HG03045 (cell line): ENCODE data around the gene RC3H1.
"Not testable (repeated sequence)": the region's sequence is repeated elsewhere in the genome, so short reads cannot be mapped to it uniquely, and the experiment has no call there.

Experiments
- ATAC-seq: cut with Tn5 transposase; IDR thresholded peaks from one replicate; pipeline ENCODE4 v1.9.1; 2021; ENCODE audit warnings: mild to moderate bottlenecking, moderate library complexity; ENCODE audit not compliant: unreplicated experiment

Gene RC3H1, protein sequence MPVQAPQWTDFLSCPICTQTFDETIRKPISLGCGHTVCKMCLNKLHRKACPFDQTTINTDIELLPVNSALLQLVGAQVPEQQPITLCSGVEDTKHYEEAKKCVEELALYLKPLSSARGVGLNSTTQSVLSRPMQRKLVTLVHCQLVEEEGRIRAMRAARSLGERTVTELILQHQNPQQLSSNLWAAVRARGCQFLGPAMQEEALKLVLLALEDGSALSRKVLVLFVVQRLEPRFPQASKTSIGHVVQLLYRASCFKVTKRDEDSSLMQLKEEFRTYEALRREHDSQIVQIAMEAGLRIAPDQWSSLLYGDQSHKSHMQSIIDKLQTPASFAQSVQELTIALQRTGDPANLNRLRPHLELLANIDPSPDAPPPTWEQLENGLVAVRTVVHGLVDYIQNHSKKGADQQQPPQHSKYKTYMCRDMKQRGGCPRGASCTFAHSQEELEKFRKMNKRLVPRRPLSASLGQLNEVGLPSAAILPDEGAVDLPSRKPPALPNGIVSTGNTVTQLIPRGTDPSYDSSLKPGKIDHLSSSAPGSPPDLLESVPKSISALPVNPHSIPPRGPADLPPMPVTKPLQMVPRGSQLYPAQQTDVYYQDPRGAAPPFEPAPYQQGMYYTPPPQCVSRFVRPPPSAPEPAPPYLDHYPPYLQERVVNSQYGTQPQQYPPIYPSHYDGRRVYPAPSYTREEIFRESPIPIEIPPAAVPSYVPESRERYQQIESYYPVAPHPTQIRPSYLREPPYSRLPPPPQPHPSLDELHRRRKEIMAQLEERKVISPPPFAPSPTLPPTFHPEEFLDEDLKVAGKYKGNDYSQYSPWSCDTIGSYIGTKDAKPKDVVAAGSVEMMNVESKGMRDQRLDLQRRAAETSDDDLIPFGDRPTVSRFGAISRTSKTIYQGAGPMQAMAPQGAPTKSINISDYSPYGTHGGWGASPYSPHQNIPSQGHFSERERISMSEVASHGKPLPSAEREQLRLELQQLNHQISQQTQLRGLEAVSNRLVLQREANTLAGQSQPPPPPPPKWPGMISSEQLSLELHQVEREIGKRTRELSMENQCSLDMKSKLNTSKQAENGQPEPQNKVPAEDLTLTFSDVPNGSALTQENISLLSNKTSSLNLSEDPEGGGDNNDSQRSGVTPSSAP

DNA sequence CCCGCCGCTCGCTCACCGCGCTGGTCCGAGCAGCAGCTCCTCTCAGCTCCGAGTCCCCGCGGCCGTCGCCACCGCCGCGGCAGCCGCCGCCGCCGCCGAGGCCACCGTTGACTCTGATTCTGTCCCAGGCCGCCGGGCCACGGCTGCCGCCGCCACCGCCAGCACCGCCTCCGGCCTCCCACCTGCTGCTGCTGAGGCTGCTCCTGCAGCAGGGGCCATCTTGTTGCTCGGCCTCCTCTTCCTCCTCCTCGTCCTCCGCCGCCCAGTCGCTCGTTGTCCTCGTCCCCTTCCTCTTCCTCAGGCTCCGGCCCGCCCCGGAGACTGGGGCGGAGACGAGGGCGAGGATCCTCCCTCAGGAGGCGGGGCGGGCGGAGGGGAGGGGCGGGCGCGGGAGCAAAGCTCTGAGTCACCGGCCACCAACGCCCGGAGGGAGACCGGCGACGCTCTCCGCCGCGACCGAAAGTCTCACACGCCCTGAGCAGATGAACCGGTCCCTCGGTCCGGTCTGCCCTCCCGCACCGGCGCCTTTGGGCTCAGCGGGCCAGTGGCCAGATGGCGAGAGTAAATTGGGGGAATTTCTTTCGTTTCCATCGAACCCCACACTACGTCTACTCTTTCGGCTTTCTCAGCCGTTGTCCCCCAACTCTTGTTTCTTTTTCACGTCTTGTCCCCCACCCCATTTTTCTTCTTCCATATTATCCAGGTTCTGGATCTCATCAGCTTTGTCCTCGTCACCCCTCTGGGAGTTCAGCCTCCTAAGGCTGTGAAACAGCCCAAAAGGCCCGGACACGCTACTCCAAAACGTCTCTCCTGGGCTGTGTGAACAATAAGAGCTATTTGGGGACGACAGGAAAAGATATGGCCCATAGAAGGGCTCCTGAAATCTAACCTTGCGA lies at the start of gene RC3H1:
Gene RC3H1, minus strand, starts transcription at position 278 of the 896 bp plus-strand sequence. CDS start 29,372 bp downstream, outside the sequence.
- ATAC-seq = peak; percentile 90

DNA sequence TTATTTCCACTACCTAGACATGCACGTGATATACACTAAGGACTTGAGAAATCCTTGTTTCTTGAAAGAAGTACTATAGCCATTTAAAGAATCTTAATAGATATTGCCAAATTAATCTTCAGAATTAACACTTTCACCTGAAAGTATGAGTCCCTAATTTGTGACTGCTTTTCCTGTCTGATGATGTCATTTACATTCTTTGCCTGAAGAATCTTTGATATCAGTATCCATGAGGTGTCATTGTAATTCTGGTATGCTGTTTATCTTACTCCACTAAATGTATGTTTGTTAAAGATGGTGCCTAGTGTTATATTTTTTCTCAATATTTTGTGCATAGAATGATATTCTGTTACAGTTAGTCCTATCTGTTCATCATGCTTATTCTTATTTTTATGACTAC lies 48.5 kb upstream of the RC3H1 start:
- ATAC-seq = no peak

DNA sequence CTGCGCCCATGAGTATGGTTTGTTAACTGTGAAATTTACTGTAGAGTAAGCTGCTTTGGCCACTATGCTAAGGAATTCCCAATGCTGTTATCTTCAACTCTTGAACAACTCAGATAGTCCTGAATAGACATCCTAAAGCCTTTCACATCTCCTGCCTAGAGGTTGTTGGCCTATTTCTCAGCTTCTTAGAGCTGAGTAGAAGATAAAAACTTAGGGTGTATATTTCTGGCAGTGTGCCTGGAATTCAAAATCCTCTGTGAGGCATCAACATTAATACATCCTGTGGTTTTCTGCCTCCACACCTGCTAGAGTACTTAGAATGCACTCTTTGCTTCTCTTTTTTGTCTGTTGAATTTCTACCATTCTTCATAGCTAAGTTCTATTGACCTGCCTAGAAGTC lies 45.8 kb upstream of the RC3H1 start:
- ATAC-seq = no peak

DNA sequence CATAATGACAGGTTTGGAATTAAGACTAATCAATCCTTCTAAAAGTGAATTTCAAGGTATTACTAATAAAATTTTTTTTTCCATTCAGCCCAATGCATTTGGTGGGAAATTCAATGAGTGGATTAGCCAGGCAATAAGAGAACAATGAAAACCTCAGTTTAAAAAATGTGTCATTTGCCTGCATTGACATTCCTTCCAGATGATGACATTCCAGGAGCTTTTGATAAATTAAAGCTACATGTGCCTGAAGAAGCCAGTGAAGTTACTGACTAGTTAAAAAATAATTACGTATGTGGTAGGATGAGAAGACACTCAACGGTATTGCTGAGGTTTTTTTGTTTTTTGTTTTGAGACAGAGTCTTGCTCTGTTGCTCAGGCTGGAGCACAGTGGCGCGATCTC lies 37.9 kb upstream of the RC3H1 start:
- no peak for ATAC-seq

DNA sequence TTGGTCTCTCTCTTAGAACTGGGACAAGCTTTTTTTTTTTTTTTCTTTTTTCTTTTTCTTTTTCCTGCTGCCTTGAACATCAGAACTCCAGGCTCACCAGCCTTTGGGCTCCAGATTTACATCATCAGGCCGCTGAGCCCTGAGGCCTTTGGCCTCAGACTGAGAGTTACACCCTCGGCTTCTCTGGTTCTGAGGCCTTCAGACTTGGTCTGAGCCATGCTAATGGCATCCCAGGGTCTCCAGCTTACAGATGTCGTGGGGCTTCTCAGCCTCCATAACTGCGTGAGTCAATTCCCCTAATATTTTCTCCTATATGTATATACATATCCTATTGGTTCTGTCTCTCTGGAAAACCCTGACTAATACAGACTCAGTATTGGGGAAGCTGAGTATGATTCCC lies 36.5 kb upstream of the RC3H1 start:
- ATAC-seq = no peak

DNA sequence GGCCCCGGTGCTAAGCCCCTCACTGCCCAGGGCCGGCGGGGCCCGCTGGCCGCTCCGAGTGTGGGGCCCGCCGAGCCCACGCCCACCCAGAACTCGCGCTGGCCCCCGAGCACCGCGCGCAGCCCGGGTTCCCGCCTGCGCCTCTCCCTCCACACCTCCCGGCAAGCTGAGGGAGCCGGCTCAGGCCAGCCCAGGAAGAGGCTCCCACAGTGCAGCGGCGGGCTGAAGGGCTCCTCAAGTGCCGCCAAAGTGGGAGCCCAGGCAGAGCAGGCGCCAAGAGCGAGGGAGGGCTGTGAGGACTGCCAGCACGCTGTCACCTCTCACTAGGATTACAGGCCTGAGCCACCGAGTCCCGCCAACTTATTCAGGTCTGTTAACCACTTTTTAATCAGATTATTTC lies 34.5 kb upstream of the RC3H1 start:
- ATAC-seq = not testable (repeated sequence)

DNA sequence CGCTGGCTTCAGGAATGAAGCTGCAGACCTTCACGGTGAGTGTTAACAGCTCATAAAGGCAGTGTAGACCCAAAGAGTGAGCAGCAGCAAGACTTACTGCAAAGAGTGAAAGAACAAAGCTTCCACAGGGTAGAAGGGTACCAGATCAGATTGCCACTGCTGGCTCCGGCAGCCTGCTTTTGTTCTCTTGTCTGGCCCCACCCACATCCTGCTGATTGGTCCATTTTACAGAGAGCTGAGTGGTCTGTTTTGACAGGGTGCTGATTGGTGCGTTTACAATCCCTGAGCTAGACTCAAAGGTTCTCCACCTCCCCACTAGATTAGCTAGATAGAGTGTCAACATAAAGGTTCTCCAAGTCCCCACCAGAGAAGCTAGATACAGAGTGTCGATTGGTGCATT lies 33.6 kb upstream of the RC3H1 start:
- ATAC-seq = not testable (repeated sequence)

DNA sequence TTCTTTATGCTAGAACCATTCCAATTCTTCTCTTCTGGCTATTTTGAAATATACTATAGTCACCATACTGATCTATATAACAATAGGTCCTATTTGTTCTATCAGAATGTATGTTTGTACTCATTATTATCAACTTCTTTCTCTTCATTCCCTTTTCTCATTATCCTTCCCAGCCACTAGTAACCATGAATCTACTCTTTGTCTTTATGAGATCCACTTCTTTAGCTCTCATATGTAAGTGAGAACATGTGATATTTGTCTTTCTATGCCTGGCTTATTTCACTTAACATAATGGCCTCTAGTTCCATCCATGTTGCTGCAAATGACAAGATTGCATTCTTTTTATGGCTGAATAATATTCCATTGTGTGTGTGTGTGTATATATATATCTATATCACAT lies 31.7 kb upstream of the RC3H1 start:
- no peak for ATAC-seq

DNA sequence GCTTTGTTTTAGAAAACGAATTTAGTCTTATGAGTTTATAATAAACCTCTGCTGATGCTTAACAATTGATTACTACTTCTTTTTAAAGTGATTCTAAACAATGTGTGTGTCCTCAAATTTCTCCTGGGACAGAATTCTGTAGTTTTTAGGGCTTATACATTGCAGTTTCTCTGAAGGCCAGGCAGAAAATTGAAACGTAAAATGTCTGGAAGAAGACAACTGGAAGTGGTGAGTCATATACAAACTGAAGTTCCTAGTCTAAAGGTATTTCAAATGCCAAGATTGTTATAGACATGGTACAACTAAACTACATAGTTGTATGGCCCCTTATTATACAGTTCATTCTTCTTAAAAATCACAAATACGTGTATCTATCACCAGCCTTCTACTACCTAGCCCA lies 30.5 kb upstream of the RC3H1 start:
- no peak for ATAC-seq

DNA sequence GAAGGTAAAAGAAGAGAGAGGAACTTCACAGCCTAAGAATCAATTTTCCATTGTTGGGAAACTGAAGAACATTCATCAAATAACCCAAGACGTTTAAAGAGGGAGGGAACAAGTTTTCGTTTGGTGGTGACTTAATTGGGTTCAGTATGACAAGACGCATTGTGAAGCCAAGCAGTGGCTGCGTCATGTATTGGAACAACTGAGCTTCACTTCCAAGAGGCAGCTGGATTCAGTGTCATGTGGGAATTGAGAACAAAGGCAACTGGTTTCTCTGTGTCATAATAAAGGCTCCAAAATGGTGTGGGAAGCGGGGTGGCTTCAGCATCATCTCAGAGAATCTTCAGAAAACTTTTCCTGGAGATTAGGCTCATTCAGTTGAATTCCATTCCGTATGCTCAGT lies 29.8 kb upstream of the RC3H1 start:
- no peak for ATAC-seq

DNA sequence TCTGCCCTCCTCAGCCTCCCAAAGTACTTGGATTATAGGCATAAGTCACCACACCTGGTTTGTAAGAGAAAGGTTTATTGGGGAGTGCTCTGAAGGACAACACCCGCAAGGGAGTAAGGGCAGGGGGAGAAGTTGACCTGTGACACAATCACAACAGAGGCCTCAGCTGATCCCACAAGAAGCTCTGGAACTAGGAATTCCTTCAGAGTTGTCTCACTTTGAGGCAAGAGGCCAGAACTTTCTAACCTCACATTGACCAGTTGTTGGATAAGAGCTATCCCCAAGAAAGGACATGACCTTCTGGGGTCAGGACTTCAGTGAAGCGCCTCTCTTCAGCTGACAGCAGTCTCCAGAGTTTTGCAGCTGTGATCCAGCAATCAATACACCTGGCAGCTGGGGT lies 27.4 kb upstream of the RC3H1 start:
- no peak for ATAC-seq

DNA sequence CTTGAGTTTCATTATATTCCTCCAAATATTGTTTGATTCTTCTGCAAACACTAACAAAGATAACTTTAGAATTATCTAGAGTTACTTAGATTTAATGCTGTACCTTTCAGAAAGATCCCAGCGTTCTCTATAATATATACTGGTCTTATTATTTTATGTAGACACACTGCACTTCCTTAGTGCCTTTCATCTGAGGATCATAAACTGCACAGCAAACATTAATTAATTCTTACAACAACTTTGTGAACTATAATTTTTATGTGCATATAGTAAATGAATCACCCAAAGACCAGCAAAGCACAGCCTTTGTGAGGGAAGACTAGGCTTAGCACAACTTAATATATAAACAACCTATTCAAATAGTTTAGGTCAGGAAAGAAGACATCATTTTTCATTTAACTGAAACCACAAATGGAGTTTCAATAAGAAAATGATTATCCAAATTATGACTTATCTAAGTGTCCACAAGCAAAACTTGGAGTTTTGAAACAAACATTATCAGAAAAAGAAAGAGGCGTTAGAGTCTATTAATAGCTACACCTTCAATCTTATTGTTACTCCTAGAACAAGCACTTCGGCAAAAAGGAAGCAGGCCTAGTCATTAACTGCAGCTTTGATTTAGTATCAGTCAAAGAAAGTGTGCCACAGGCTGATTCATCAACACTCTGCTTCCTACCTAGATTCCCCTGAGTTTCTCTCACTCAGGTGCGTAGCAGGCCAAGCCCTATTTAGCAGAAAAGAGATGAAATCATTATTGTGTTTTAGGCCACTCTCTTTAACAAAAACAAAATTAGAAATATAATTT lies 22.5 kb upstream of the RC3H1 start:
- ATAC-seq = no peak

DNA sequence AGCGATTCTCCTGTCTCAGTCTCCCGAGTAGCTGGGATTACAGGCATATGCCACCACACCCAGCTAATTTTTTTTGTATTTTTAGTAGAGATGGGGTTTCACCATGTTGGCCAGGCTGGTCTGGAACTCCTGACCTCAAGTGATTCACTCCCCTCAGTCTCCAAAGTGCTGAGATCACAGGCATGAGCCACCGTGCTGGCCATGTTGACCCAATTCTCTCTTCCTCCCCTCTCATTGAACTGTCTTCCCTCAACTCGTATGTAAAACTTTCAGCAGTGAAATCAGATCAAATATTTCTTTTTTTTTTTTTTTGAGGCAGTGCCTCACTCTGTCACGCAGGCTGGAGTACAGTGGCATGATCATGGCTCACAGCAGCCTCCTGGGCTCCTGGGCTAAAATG lies 20.4 kb upstream of the RC3H1 start:
- ATAC-seq = not testable (repeated sequence)

DNA sequence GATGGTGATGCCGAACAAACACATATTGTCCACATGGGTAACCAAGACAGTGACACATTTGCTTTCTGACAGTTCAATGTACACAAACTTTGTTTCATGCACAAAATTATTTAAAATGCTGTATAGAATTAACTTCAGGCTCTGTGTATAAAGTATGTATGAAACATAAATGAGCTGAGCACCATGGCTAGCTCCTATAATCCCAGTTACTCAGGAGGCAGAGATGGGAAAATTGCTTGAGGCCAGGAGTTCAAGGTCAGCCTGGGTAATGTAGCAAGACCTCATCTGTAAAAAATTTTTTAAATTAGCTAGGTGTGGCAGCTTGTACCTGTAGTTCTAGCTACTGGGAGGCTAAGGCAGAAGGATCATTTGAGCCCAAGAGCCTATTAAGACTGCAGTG lies 19.2 kb upstream of the RC3H1 start:
- ATAC-seq = no peak

DNA sequence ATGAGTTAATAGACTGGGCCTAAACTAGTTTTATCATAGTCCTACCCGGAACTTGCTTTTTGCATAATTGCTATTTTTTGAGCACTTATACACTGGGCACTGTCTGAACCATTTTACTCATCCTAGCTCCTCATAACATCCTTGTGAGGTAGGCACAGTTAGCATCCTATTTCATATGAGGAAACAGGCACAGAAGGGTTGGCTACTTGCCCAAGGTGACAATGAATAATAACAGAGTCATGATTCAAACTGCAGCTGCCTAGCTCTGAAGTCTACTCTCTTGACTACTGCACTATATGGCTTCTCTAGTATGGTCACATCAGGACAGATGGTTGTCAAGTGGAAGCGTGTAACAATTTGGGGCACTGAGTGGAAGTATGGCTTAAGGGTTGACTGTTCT lies 18.2 kb upstream of the RC3H1 start:
- ATAC-seq = no peak

DNA sequence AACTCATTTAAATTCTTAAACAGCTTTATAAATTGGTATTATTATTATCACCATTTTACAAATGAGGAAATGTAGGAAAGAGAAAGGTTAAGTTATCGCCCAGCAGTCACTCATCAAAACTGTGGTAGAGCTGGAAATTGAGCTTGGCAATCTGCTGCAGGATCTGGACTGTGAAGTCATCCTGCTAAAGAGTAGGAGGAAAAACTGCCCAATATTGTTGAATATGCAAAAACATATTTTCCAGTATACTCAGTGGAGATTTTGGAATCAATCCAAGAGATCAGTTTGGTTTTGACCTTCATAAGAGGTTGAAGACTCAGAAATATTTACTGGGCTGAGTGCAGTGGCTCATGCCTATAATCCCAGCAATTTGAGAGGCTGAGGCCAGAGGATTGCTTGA lies 16.9 kb upstream of the RC3H1 start:
- ATAC-seq = no peak

DNA sequence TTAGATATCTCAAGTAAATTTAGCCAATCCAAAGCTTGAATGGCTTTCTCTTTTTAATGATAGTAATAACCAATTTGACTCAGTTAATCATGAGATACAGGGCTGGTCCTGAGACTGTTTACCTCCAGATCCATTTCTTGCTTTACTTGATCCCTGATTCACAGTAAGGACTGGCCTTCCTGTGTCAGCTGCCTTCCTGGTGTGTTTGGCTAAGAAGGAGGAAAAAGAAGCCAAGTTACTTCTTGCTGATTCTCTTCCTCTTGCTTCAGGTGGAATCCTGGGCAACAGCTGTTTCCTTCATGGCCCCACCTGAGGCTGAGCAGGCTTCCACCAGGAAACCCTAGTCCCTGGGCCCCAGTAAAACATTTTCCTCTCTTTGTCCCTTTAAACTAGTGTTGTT lies 14.6 kb upstream of the RC3H1 start:
- no peak for ATAC-seq

DNA sequence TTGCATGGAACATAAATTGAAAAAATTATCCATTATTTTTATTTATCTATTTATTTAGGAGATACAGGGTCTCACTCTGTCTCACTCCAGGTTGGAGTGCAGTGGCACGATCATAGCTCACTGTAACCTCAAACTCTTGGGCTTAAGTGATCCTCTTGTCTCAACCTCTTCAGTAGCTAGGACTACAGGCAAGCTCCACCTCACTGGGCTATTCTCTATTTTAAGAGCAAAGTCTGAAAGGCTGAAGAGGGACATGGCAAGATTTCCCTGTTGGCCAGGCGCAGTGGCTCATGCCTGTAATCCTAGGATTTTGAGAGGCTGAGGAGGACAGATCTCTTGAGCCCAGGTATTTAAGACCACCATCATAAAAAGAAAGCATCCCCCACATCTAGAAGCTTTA lies 14.0 kb upstream of the RC3H1 start:
- no peak for ATAC-seq

DNA sequence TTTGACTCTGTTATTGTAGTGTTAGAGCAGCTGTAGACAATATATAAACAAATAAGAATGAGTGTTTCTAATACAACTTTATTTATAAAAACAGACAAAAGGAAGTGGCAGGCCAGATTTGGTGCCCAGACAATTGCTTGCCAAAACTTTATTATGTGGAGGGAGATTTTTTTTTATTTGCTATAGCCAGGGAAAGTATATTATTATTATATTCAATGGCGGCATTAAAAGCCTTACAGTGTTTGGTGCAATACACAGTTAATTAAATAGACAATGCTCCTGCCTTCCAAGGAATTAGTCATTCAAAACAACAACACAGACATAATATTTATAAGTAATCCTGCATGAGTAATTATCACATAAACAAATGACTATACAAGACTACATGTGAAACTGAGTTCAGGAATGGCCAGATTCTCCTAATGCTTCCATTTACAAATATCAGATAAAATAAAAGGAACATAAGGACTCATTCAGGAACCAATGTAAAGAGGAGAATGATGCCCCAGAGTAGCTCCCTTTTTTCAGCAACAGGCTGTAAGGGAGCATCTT lies 10.6 kb upstream of the RC3H1 start:
- ATAC-seq = no peak
